Activated naive CD4-positive, alpha-beta T cell treated with anti-CD3 and anti-CD28 coated beads, Interleukin-2, amount 50 U/mL, for 72 hours (primary cell): ENCODE measurements around the gene ACVR2B. TPM values are rescaled to one million over a fixed set of nuclear protein-coding genes. Genes with fewer than 3 reads are reported as not detected.
"Not testable (repeated sequence)": the region's sequence is repeated elsewhere in the genome, so short reads cannot be mapped to it uniquely, and the experiment has no call there.

Experiments used
- ATAC-seq, 2 donors: fragments of 150-1000 bp; cut with Tn5 transposase; 2 replicates each; pipeline ENCODE4 v1.10.0; 2021; ENCODE audit warnings: mild to moderate bottlenecking in 2 of 2, moderate library complexity in 2 of 2
- DNase-seq, 2 donors: peaks; one replicate each; pipeline ENCODE4 v3.0.0; 2021 to 2022; ENCODE audit warnings: low spot score in 2 of 2
- H3K27ac Mint-ChIP-seq, 2 donors: one replicate each; pipeline ENCODE4 v1.8.0; 2022; ENCODE audit warnings: mild to moderate bottlenecking in 2 of 2, mixed read lengths in 2 of 2
- H3K36me3 Mint-ChIP-seq, 2 donors: one replicate each; pipeline ENCODE4 v1.8.0; 2022; ENCODE audit warnings: mixed read lengths in 2 of 2
- H3K9me3 Mint-ChIP-seq, 2 donors: one replicate each; pipeline ENCODE4 v1.8.0; 2022; ENCODE audit warnings: mixed read lengths in 2 of 2
- total RNA-seq, 2 donors: library from RNA; stranded (reverse); gene quantifications; one replicate each; pipeline ENCODE4 v1.2.3, GENCODE V29; 2022

ACVR2B gene
- 1 to 10 TPM; 7.9 to 8.4 TPM for total RNA-seq

- peaks cover 0 to 5% of the 10 kb centered on the region in 2 donors for H3K36me3 Mint-ChIP-seq
- ATAC-seq = peak; percentile 48 to 74
These were observed at the start of gene ACVR2B for GRCh38 chr3:38453075-38453912. Gene ACVR2B (plus strand): TSS chr3:38453890. CDS start chr3:38454323, 433 bp downstream.

GRCh38 chr3:38404286-38404685 is 49.4 kb upstream of the ACVR2B start:
- DNase-seq (no peak), ATAC-seq (no peak)
- Mint-ChIP-seq H3K27ac (no peak overlapping the region), H3K9me3 (peaks cover 0 to 4% of the 10 kb centered on the region in 2 donors), H3K36me3 (peaks cover 10 to 22% of the 10 kb centered on the region in 2 donors)

More at GRCh38 chr3:38453075-38453912, at the start of gene ACVR2B:
- peak; percentile 69 to 74 for DNase-seq
- Mint-ChIP-seq H3K27ac (peak within 1 kb of the TSS; percentile 74 to 96), H3K9me3 (peaks cover 4% of the 10 kb centered on the region in 2 donors)

- ATAC-seq = no peak
- Mint-ChIP-seq H3K9me3 (peaks cover 0 to 6% of the 10 kb centered on the region in 2 donors), H3K36me3 (peaks cover 0 to 8% of the 10 kb centered on the region in 2 donors), H3K27ac (no peak overlapping the region)
- DNase-seq = no peak
These were observed 42.1 kb upstream of the ACVR2B start for GRCh38 chr3:38411591-38411990.

GRCh38 chr3:38420758-38421157 is 32.9 kb upstream of the ACVR2B start:
- not testable (repeated sequence) for H3K36me3 Mint-ChIP-seq, ATAC-seq, H3K9me3 Mint-ChIP-seq, DNase-seq
- H3K27ac Mint-ChIP-seq = peak overlapping the region in 1 of 2 donors; percentile 30

GRCh38 chr3:38421679-38422336 is 31.9 kb upstream of the ACVR2B start:
- Mint-ChIP-seq H3K9me3 (no peaks in the 10 kb centered on the region), H3K36me3 (no peaks in the 10 kb centered on the region), H3K27ac (no peak overlapping the region)
- ATAC-seq (no peak), DNase-seq (no peak)

- H3K36me3 Mint-ChIP-seq = peaks cover 9 to 14% of the 10 kb centered on the region in 2 donors
- not testable (repeated sequence) for DNase-seq, ATAC-seq
- H3K9me3 Mint-ChIP-seq = peaks cover 2 to 13% of the 10 kb centered on the region in 2 donors
- peak overlapping the region in 1 of 2 donors; percentile 7 for H3K27ac Mint-ChIP-seq
These were observed 26.8 kb upstream of the ACVR2B start for GRCh38 chr3:38426798-38427426.

GRCh38 chr3:38432871-38433658 is 20.6 kb upstream of the ACVR2B start:
- H3K27ac Mint-ChIP-seq, ATAC-seq, DNase-seq: not testable (repeated sequence)
- Mint-ChIP-seq H3K36me3 (peaks cover 41 to 52% of the 10 kb centered on the region in 2 donors), H3K9me3 (peaks cover 28 to 39% of the 10 kb centered on the region in 2 donors)

GRCh38 chr3:38433661-38434060 is 20.0 kb upstream of the ACVR2B start:
- H3K27ac Mint-ChIP-seq, DNase-seq, ATAC-seq: not testable (repeated sequence)
- peaks cover 41 to 52% of the 10 kb centered on the region in 2 donors for H3K36me3 Mint-ChIP-seq
- peaks cover 28 to 39% of the 10 kb centered on the region in 2 donors for H3K9me3 Mint-ChIP-seq

- not testable (repeated sequence) for DNase-seq, ATAC-seq, H3K27ac Mint-ChIP-seq
- H3K9me3 Mint-ChIP-seq = peaks cover 14 to 29% of the 10 kb centered on the region in 2 donors
- peaks cover 16 to 28% of the 10 kb centered on the region in 2 donors for H3K36me3 Mint-ChIP-seq
These were observed 15.1 kb upstream of the ACVR2B start for GRCh38 chr3:38438436-38439069.

- not testable (repeated sequence) for H3K36me3 Mint-ChIP-seq, H3K9me3 Mint-ChIP-seq, H3K27ac Mint-ChIP-seq, ATAC-seq, DNase-seq
These were observed 10.5 kb upstream of the ACVR2B start for GRCh38 chr3:38443205-38443604.

- no peak for DNase-seq
- Mint-ChIP-seq H3K9me3 (peaks cover 4 to 5% of the 10 kb centered on the region in 2 donors), H3K36me3 (no peaks in the 10 kb centered on the region), H3K27ac (no peak overlapping the region)
- ATAC-seq = no peak
These were observed 7.5 kb upstream of the ACVR2B start for GRCh38 chr3:38446085-38446686.

GRCh38 chr3:38446812-38447211 is 6.9 kb upstream of the ACVR2B start:
- peaks cover 4% of the 10 kb centered on the region in 2 donors for H3K9me3 Mint-ChIP-seq
- DNase-seq = no peak
- no peak for ATAC-seq
- no peaks in the 10 kb centered on the region for H3K36me3 Mint-ChIP-seq
- no peak overlapping the region for H3K27ac Mint-ChIP-seq

- ATAC-seq (no peak), DNase-seq (no peak)
- no peak overlapping the region for H3K27ac Mint-ChIP-seq
- peaks cover 0 to 5% of the 10 kb centered on the region in 2 donors for H3K36me3 Mint-ChIP-seq
- peaks cover 4% of the 10 kb centered on the region in 2 donors for H3K9me3 Mint-ChIP-seq
These were observed 2.8 kb upstream of the ACVR2B start for GRCh38 chr3:38450853-38451252.

GRCh38 chr3:38453913-38454177 is 155 bp downstream of the ACVR2B start:
- no peak overlapping the region for H3K27ac Mint-ChIP-seq
- peak in 1 of 2 donors; percentile 36 for ATAC-seq

GRCh38 chr3:38454178-38454883 is 641 bp downstream of the ACVR2B start:
- peaks cover 0 to 5% of the 10 kb centered on the region in 2 donors for H3K36me3 Mint-ChIP-seq
- ATAC-seq = peak; percentile 64 to 71

More at GRCh38 chr3:38453913-38454177, 155 bp downstream of the ACVR2B start:
- DNase-seq = no peak
- peaks cover 4% of the 10 kb centered on the region in 2 donors for H3K9me3 Mint-ChIP-seq
- peaks cover 0 to 5% of the 10 kb centered on the region in 2 donors for H3K36me3 Mint-ChIP-seq

More at GRCh38 chr3:38454178-38454883, 641 bp downstream of the ACVR2B start:
- H3K9me3 Mint-ChIP-seq = peaks cover 4% of the 10 kb centered on the region in 2 donors
- H3K27ac Mint-ChIP-seq = peak overlapping the region; percentile 74 to 96
- DNase-seq = peak in 1 of 2 donors; percentile 46
